Parathyroid adenoma (tissue), 2 donors: ENCODE data around the gene SLITRK2.

Experiments
- H2AFZ ChIP-seq: fragments of 300-600 bp; sonication (generic); one replicate; pipeline ENCODE4 v1.7.0; 2017; ENCODE audit warnings: antibody characterized with exemption, mild to moderate bottlenecking
- H3K27ac ChIP-seq: fragments of 300-600 bp; sonication (generic); one replicate; pipeline ENCODE4 v1.7.0; 2017
- H3K27me3 ChIP-seq: fragments of 300-600 bp; sonication (generic); one replicate; pipeline ENCODE4 v1.7.0; 2017; ENCODE audit warnings: low read length; ENCODE audit not compliant: control insufficient read depth, insufficient read depth
- H3K36me3 ChIP-seq: fragments of 300-600 bp; sonication (generic); one replicate; pipeline ENCODE4 v1.7.0; 2017; ENCODE audit warnings: low read length; ENCODE audit not compliant: control insufficient read depth, insufficient read depth
- H3K4me1 ChIP-seq: fragments of 300-600 bp; sonication (generic); one replicate; pipeline ENCODE4 v1.7.0; 2017; ENCODE audit warnings: control low read depth
- H3K4me2 ChIP-seq: fragments of 300-600 bp; sonication (generic); one replicate; pipeline ENCODE4 v1.7.0; 2017; ENCODE audit warnings: low read length
- H3K4me3 ChIP-seq: fragments of 300-600 bp; sonication (generic); one replicate; pipeline ENCODE4 v1.7.0; 2017; ENCODE audit warnings: low read depth, low read length
- H3K79me2 ChIP-seq: fragments of 300-600 bp; sonication (generic); one replicate; pipeline ENCODE4 v1.7.0; 2017; ENCODE audit warnings: control low read depth
- H3K9ac ChIP-seq: fragments of 300-600 bp; sonication (generic); one replicate; pipeline ENCODE4 v1.7.0; 2017; ENCODE audit warnings: mild to moderate bottlenecking
- H3K9me3 ChIP-seq: fragments of 300-600 bp; sonication (generic); one replicate; pipeline ENCODE4 v1.7.0; 2017; ENCODE audit warnings: low read length; ENCODE audit not compliant: control insufficient read depth
- TF ChIP-seq, protein P1 (sequence below): fragments of 300-600 bp; sonication (generic); IDR thresholded peaks from one replicate; pipeline ENCODE4 v1.7.0; 2017; ENCODE audit warnings: antibody characterized with exemption, mild to moderate bottlenecking
- donor health status: primary hyperparathyroidism.

SLITRK2 gene

GRCh38 chrX:145848857-145849256, 31.2 kb downstream of the SLITRK2 start:
- H3K9ac ChIP-seq, result no peak overlapping the region
- H2AFZ ChIP-seq, result no peak overlapping the region
- no peaks in the 10 kb centered on the region for H3K79me2 ChIP-seq
- no peaks in the 10 kb centered on the region for H3K36me3 ChIP-seq
- H3K4me2 ChIP-seq, result no peak overlapping the region
- H3K27ac ChIP-seq, result no peak overlapping the region
- no peaks in the 10 kb centered on the region for H3K9me3 ChIP-seq
- H3K4me3 ChIP-seq, result no peak overlapping the region
- TF ChIP-seq, protein P1, sequence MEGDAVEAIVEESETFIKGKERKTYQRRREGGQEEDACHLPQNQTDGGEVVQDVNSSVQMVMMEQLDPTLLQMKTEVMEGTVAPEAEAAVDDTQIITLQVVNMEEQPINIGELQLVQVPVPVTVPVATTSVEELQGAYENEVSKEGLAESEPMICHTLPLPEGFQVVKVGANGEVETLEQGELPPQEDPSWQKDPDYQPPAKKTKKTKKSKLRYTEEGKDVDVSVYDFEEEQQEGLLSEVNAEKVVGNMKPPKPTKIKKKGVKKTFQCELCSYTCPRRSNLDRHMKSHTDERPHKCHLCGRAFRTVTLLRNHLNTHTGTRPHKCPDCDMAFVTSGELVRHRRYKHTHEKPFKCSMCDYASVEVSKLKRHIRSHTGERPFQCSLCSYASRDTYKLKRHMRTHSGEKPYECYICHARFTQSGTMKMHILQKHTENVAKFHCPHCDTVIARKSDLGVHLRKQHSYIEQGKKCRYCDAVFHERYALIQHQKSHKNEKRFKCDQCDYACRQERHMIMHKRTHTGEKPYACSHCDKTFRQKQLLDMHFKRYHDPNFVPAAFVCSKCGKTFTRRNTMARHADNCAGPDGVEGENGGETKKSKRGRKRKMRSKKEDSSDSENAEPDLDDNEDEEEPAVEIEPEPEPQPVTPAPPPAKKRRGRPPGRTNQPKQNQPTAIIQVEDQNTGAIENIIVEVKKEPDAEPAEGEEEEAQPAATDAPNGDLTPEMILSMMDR, result no peak
- H3K4me1 ChIP-seq, result no peaks in the 10 kb centered on the region
- H3K27me3 ChIP-seq, result no peaks in the 10 kb centered on the region

DNA sequence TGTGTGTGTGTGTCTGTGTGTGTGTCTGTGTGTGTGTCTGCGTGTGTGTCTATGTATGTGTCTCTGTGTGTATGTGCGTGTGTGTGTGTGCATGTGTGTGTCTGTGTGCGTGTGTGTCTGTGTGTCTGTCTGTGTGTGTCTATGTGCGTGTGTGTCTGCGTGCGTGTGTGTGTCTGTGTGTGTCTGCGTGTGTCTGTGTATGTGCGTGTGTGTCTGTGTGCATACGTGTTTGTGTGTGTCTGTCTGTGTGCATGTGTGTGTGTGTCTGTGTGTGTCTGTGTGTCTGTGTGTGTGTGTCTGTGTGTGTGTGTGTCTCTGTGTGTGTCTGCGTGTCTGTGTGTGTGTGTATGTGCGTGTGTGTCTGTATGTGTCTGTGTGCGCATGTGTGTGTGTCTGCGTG, 35.6 kb downstream of the SLITRK2 start:
- H3K4me1 ChIP-seq, result no peaks in the 10 kb centered on the region
- no peak overlapping the region for H3K9ac ChIP-seq
- H3K79me2 ChIP-seq, result no peaks in the 10 kb centered on the region
- no peak overlapping the region for H3K4me2 ChIP-seq
- H3K27me3 ChIP-seq, result no peaks in the 10 kb centered on the region
- H3K9me3 ChIP-seq, result no peaks in the 10 kb centered on the region
- no peaks in the 10 kb centered on the region for H3K36me3 ChIP-seq
- no peak overlapping the region for H3K4me3 ChIP-seq
- H3K27ac ChIP-seq, result no peak overlapping the region
- TF ChIP-seq, protein P1, result no peak
- H2AFZ ChIP-seq, result no peak overlapping the region

- Histone ChIP-seq H3K27me3 (no peaks in the 10 kb centered on the region), H2AFZ (no peak overlapping the region), H3K4me2 (no peak overlapping the region), H3K9me3 (no peaks in the 10 kb centered on the region), H3K4me3 (no peak overlapping the region), H3K4me1 (no peaks in the 10 kb centered on the region), H3K79me2 (no peaks in the 10 kb centered on the region), H3K27ac (no peak overlapping the region), H3K9ac (no peak overlapping the region), H3K36me3 (no peaks in the 10 kb centered on the region)
- TF ChIP-seq, protein P1, result no peak
These were observed 38.6 kb downstream of the SLITRK2 start for GRCh38 chrX:145856181-145856580.

DNA sequence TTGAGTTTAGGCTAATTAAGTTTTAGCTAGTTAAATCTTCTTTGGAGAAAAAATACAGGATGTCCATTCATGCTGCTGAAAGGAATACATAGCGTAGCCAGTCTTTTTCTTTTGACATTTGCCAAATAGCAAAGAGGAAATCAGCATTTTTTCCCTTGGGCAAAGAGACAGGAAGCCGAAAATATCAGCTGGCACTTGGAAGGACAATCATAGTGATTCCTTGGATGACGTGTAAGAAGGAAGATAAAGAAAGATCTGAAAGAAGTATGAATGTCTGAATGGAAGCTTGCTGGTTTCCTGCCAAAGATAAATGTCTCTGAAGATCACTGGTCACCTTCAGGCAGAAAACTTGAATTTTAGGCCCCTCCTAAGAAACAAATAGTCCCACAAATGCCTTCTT, 44.2 kb downstream of the SLITRK2 start:
- no peak overlapping the region for H3K9ac ChIP-seq
- H3K4me2 ChIP-seq, result no peak overlapping the region
- H3K4me1 ChIP-seq, result no peaks in the 10 kb centered on the region
- H2AFZ ChIP-seq, result no peak overlapping the region
- no peaks in the 10 kb centered on the region for H3K79me2 ChIP-seq
- no peak overlapping the region for H3K4me3 ChIP-seq
- H3K27ac ChIP-seq, result no peak overlapping the region
- TF ChIP-seq, protein P1, result no peak
- H3K27me3 ChIP-seq, result no peaks in the 10 kb centered on the region
- no peaks in the 10 kb centered on the region for H3K9me3 ChIP-seq
- no peaks in the 10 kb centered on the region for H3K36me3 ChIP-seq

DNA sequence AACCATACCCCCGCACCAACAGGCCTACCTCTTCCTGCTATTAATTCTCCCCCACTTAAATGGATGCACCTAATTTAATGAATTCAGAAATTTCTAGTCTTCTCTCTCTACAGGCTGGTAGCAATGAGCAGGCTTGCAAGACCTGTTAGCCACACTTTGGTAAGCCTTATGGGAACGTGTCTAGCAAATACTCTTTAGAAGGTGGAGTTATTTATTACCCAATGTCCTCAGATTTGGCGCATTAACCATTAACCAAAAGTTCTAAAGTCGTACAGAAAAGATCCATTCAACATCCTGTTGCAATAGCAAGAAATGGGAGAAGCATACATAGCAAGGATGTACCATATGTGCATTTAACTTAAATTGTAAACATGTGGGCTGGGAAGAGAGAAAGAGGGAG, 47.5 kb downstream of the SLITRK2 start:
- H3K9me3 ChIP-seq, result no peaks in the 10 kb centered on the region
- no peak overlapping the region for H3K4me3 ChIP-seq
- H3K27ac ChIP-seq, result no peak overlapping the region
- H2AFZ ChIP-seq, result no peak overlapping the region
- H3K9ac ChIP-seq, result no peak overlapping the region
- no peaks in the 10 kb centered on the region for H3K4me1 ChIP-seq
- no peaks in the 10 kb centered on the region for H3K36me3 ChIP-seq
- H3K27me3 ChIP-seq, result no peaks in the 10 kb centered on the region
- no peaks in the 10 kb centered on the region for H3K79me2 ChIP-seq
- TF ChIP-seq, protein P1, result no peak
- no peak overlapping the region for H3K4me2 ChIP-seq
